WTC11 (cell line): ENCODE data around the gene RGS7. TPM values are rescaled to one million over a fixed set of nuclear protein-coding genes. Genes with fewer than 3 reads are reported as not detected.

Experiments used
- ATAC-seq: fragments of 200-7000 bp; cut with Tn5 transposase; 2 replicates; pipeline ENCODE4 v1.10.0; 2021; ENCODE audit warnings: mild to moderate bottlenecking, moderate library complexity
- CTCF ChIA-PET: fragments of 300-600 bp; sonication (Branson Sonifier 250); formaldehyde crosslinking; loops from one replicate; lab custom pipeline; 2021; ENCODE audit warnings: antibody characterized with exemption; lab: Charles Lee
- POLR2A ChIA-PET: fragments of 350-600 bp; sonication (Branson Sonifier 250); formaldehyde crosslinking; loops from one replicate; lab custom pipeline; 2021; ENCODE audit warnings: antibody characterized with exemption; lab: Charles Lee
- DNase-seq: peaks from one replicate; pipeline ENCODE4 v3.0.0; 2021; ENCODE audit warnings: low spot score
- H3K27ac Mint-ChIP-seq: 2 replicates; pipeline ENCODE4 v1.8.0; 2021; ENCODE audit warnings: mixed read lengths
- H3K27me3 Mint-ChIP-seq: 2 replicates; pipeline ENCODE4 v1.8.0; 2021; ENCODE audit warnings: low read depth, mild to moderate bottlenecking, moderate library complexity, mixed read lengths
- H3K36me3 Mint-ChIP-seq: 2 replicates; pipeline ENCODE4 v1.8.0; 2021; ENCODE audit warnings: mixed read lengths
- H3K4me1 Mint-ChIP-seq: 2 replicates; pipeline ENCODE4 v1.8.0; 2022; ENCODE audit warnings: mixed read lengths
- H3K4me3 Mint-ChIP-seq: 2 replicates; pipeline ENCODE4 v1.8.0; 2021; ENCODE audit warnings: mild to moderate bottlenecking, moderate library complexity, mixed read lengths
- H3K9me3 Mint-ChIP-seq: 2 replicates; pipeline ENCODE4 v1.8.0; 2021; ENCODE audit warnings: mixed read lengths
- ATF2 ChIP-seq: sonication (generic); formaldehyde crosslinking; IDR thresholded peaks from 2 replicates; pipeline ENCODE4 v1.8.1; 2022; ENCODE audit warnings: low read depth, missing genetic modification reagents, borderline replicate concordance
- CDX4 ChIP-seq: fragments of 250-450 bp; sonication (Bioruptor Pico); IDR thresholded peaks from 2 replicates; pipeline ENCODE4 v1.9.0; 2021; ENCODE audit warnings: moderate library complexity, mild to moderate bottlenecking, inconsistent platforms, borderline replicate concordance
- FOXJ3 ChIP-seq: sonication (generic); formaldehyde crosslinking; IDR thresholded peaks from 2 replicates; pipeline ENCODE4 v1.9.0; 2021; ENCODE audit warnings: missing genetic modification reagents, mild to moderate bottlenecking, borderline replicate concordance
- FOXP4 ChIP-seq: sonication (generic); formaldehyde crosslinking; IDR thresholded peaks from 2 replicates; pipeline ENCODE4 v1.8.0; 2022; ENCODE audit warnings: mild to moderate bottlenecking, missing genetic modification reagents
- HMGA2 ChIP-seq: fragments of 250-450 bp; sonication (Bioruptor Pico); IDR thresholded peaks from 2 replicates; pipeline ENCODE4 v1.4.0; 2021; ENCODE audit warnings: mild to moderate bottlenecking, moderate library complexity
- IRF2 ChIP-seq: sonication (generic); formaldehyde crosslinking; IDR thresholded peaks from 2 replicates; pipeline ENCODE4 v1.8.0; 2022; ENCODE audit warnings: low read depth, missing genetic modification reagents, borderline replicate concordance
- KAT7 ChIP-seq: sonication (generic); formaldehyde crosslinking; IDR thresholded peaks from 2 replicates; pipeline ENCODE4 v1.8.1; 2023; ENCODE audit warnings: missing genetic modification reagents, mild to moderate bottlenecking, borderline replicate concordance
- MLX ChIP-seq: sonication (generic); formaldehyde crosslinking; IDR thresholded peaks from 2 replicates; pipeline ENCODE4 v1.8.1; 2023; ENCODE audit warnings: mild to moderate bottlenecking, missing genetic modification reagents, moderate library complexity
- NFE2L1 ChIP-seq: sonication (generic); formaldehyde crosslinking; IDR thresholded peaks from 2 replicates; pipeline ENCODE4 v1.8.1; 2023; ENCODE audit warnings: missing genetic modification reagents
- NR3C1 ChIP-seq: sonication (generic); formaldehyde crosslinking; conservative IDR thresholded peaks from 2 replicates; pipeline ENCODE4 v1.8.1; 2023; ENCODE audit warnings: low read depth, mild to moderate bottlenecking, missing genetic modification reagents
- TCF7 ChIP-seq: sonication (generic); formaldehyde crosslinking; IDR thresholded peaks from 2 replicates; pipeline ENCODE4 v1.8.0; 2022; ENCODE audit warnings: mild to moderate bottlenecking, low read depth, missing genetic modification reagents, moderate library complexity
- TEAD4 ChIP-seq: sonication (generic); formaldehyde crosslinking; IDR thresholded peaks from 2 replicates; pipeline ENCODE4 v1.8.0; 2022; ENCODE audit warnings: mild to moderate bottlenecking, missing genetic modification reagents
- ZMAT4 ChIP-seq: fragments of 250-450 bp; sonication (Bioruptor Pico); IDR thresholded peaks from 2 replicates; pipeline ENCODE4 v1.9.0; 2021; ENCODE audit warnings: mild to moderate bottlenecking
- ZNF121 ChIP-seq: sonication (generic); formaldehyde crosslinking; IDR thresholded peaks from 2 replicates; pipeline ENCODE4 v1.8.0; 2023; ENCODE audit warnings: missing genetic modification reagents
- ZNF219 ChIP-seq: sonication (generic); formaldehyde crosslinking; IDR thresholded peaks from 2 replicates; pipeline ENCODE4 v1.8.0; 2023; ENCODE audit warnings: missing genetic modification reagents, mild to moderate bottlenecking, borderline replicate concordance
- ZNF281 ChIP-seq: sonication (generic); formaldehyde crosslinking; IDR thresholded peaks from 2 replicates; pipeline ENCODE4 v1.8.0; 2023; ENCODE audit warnings: mild to moderate bottlenecking, missing genetic modification reagents
- ZNF396 ChIP-seq: fragments of 250-450 bp; sonication (Bioruptor Pico); IDR thresholded peaks from 2 replicates; pipeline ENCODE4 v1.8.0; 2021; ENCODE audit warnings: mild to moderate bottlenecking, moderate library complexity, borderline replicate concordance
- ZNF423 ChIP-seq: fragments of 250-450 bp; sonication (Bioruptor Pico); IDR thresholded peaks from 2 replicates; pipeline ENCODE4 v2.1.2; 2022; ENCODE audit warnings: mild to moderate bottlenecking, moderate library complexity
- ZSCAN18 ChIP-seq: fragments of 250-450 bp; sonication (Bioruptor Pico); IDR thresholded peaks from 2 replicates; pipeline ENCODE4 v2.1.2; 2022; ENCODE audit warnings: mild to moderate bottlenecking, moderate library complexity
- total RNA-seq: library from RNA; stranded (reverse); gene quantifications from 3 replicates; pipeline ENCODE4 v1.2.3, GENCODE V29; 2021

The RGS7 gene
- total RNA-seq, 1 experiment from 2014 or later, result 1.2 TPM

GRCh38 chr1:240811256-240811655, 545.7 kb downstream of the RGS7 start:
- H3K4me3 Mint-ChIP-seq, result no peak overlapping the region
- ATAC-seq, result no peak

GRCh38 chr1:240808381-240808780, 548.6 kb downstream of the RGS7 start:
- H3K4me1 Mint-ChIP-seq, result no peaks in the 10 kb centered on the region
- no peaks in the 10 kb centered on the region for H3K27me3 Mint-ChIP-seq
- DNase-seq (no peak), ATAC-seq (no peak)
- no peak overlapping the region for H3K4me3 Mint-ChIP-seq
- H3K27ac Mint-ChIP-seq, result no peak overlapping the region
- CTCF ChIA-PET, result no interaction called here
- TF ChIP-seq CDX4, result no peak
- TF ChIP-seq NR3C1 (CRISPR knock-in tag), result no peak
- TF ChIP-seq ZMAT4, result no peak
- H3K36me3 Mint-ChIP-seq, result no peaks in the 10 kb centered on the region
- POLR2A ChIA-PET, result interaction anchor here (0.6 to 0.8 kb wide), 2 partner anchors 25 to 42 kb away, joined by 3 read pairs; no protein-coding TSS in a partner anchor
- no peaks in the 10 kb centered on the region for H3K9me3 Mint-ChIP-seq

More at GRCh38 chr1:240811256-240811655, 545.7 kb downstream of the RGS7 start:
- TF ChIP-seq ZNF396 (CRISPR knock-in tag) (no peak), KAT7 (no peak), ZNF423 (no peak), FOXJ3 (CRISPR knock-in tag) (no peak), ZNF121 (CRISPR knock-in tag) (no peak)
- H3K27me3 Mint-ChIP-seq, result no peaks in the 10 kb centered on the region
- POLR2A ChIA-PET, result no interaction called here
- no peaks in the 10 kb centered on the region for H3K9me3 Mint-ChIP-seq
- no peak overlapping the region for H3K27ac Mint-ChIP-seq
- H3K4me1 Mint-ChIP-seq, result no peaks in the 10 kb centered on the region
- CTCF ChIA-PET, result no interaction called here
- no peaks in the 10 kb centered on the region for H3K36me3 Mint-ChIP-seq
- DNase-seq, result no peak

GRCh38 chr1:240806200-240806745, 550.7 kb downstream of the RGS7 start:
- CTCF ChIA-PET, result no interaction called here
- Mint-ChIP-seq H3K27me3 (no peaks in the 10 kb centered on the region), H3K9me3 (no peaks in the 10 kb centered on the region), H3K4me3 (no peak overlapping the region), H3K36me3 (no peaks in the 10 kb centered on the region)
- ATAC-seq (no peak), DNase-seq (no peak)
- POLR2A ChIA-PET, result no interaction called here
- TF ChIP-seq CDX4 (no peak), HMGA2 (CRISPR knock-in tag) (peak; percentile 96)
- TF ChIP-seq, all 79 proteins: peak for 1
- Mint-ChIP-seq H3K27ac (no peak overlapping the region), H3K4me1 (no peaks in the 10 kb centered on the region)

GRCh38 chr1:240804475-240804874, 552.5 kb downstream of the RGS7 start:
- DNase-seq, result no peak
- TF ChIP-seq ZNF219 (CRISPR knock-in tag) (no peak), FOXP4 (CRISPR knock-in tag) (no peak), MLX (CRISPR knock-in tag) (no peak), IRF2 (CRISPR knock-in tag) (no peak), ZNF281 (CRISPR knock-in tag) (no peak), TEAD4 (CRISPR knock-in tag) (no peak), ZSCAN18 (CRISPR knock-in tag) (no peak), TCF7 (no peak), NFE2L1 (CRISPR knock-in tag) (no peak), ATF2 (no peak)

More at GRCh38 chr1:240804475-240804874, 552.5 kb downstream of the RGS7 start:
- POLR2A ChIA-PET, result no interaction called here
- Mint-ChIP-seq H3K4me3 (no peak overlapping the region), H3K4me1 (no peaks in the 10 kb centered on the region), H3K27me3 (no peaks in the 10 kb centered on the region), H3K9me3 (no peaks in the 10 kb centered on the region), H3K27ac (no peak overlapping the region), H3K36me3 (no peaks in the 10 kb centered on the region)
- CTCF ChIA-PET, result no interaction called here
- no peak for ATAC-seq
